ENCODE results near the gene FHDC1. TPM values are rescaled to one million over a fixed set of nuclear protein-coding genes. Genes with fewer than 3 reads are reported as not detected.

FHDC1 gene
- total RNA-seq, 4 donors from 2014 or later, result 25.6 to 65.1 (median 37.2) TPM

GRCh38 chr4:153027866-153028265, 91.7 kb downstream of the FHDC1 start:
- no peak for TF ChIP-seq POLR2A (IDR thresholded peaks at IDR 0.05)
- TF ChIP-seq, protein P1, sequence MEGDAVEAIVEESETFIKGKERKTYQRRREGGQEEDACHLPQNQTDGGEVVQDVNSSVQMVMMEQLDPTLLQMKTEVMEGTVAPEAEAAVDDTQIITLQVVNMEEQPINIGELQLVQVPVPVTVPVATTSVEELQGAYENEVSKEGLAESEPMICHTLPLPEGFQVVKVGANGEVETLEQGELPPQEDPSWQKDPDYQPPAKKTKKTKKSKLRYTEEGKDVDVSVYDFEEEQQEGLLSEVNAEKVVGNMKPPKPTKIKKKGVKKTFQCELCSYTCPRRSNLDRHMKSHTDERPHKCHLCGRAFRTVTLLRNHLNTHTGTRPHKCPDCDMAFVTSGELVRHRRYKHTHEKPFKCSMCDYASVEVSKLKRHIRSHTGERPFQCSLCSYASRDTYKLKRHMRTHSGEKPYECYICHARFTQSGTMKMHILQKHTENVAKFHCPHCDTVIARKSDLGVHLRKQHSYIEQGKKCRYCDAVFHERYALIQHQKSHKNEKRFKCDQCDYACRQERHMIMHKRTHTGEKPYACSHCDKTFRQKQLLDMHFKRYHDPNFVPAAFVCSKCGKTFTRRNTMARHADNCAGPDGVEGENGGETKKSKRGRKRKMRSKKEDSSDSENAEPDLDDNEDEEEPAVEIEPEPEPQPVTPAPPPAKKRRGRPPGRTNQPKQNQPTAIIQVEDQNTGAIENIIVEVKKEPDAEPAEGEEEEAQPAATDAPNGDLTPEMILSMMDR (IDR thresholded peaks at IDR 0.05), result no peak
- DNase-seq (ENCODE audit: low spot score in 2 of 2), result no peak
- H3K4me3 ChIP-seq (ENCODE audit: low read depth, poor library complexity, severe bottlenecking), result no peak overlapping the region
- intact Hi-C loops (cut with DNase I; ENCODE audit: low total_unique reads), result no loop called here
- WGBS, 2 donors, result 56 to 60% methylated on average over 3 of the region's 3 CpGs

DNA sequence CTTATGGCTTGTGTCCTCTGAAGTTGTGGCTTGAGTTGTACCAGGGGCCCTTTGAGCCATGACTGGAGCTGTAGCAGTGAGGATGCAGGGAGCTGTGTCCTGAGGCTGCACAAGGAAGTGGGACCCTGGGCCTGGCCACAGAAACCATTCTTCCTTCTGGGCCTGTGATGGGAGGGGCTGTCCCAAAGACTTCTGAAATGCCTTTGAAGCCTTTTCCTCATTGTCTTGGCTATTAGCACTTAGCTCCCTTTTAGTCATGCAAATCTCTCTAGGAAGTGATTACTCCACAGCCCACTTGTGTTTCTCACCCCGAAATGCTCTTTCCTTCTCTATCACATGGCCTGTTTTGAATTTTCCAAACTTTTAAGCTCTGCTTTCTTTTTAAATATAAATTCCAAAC, 92.4 kb downstream of the FHDC1 start:
- WGBS, 2 donors, result 57 to 74% methylated on average over 1 of the region's 1 CpG

More for the DNA sequence above, 92.4 kb downstream of the FHDC1 start:
- H3K4me3 ChIP-seq (ENCODE audit: low read depth, poor library complexity, severe bottlenecking), result no peak overlapping the region
- intact Hi-C loops (cut with DNase I; ENCODE audit: low total_unique reads), result no loop called here
- DNase-seq (ENCODE audit: low spot score in 2 of 2), result no peak
- no peak for TF ChIP-seq POLR2A (IDR thresholded peaks at IDR 0.05)
- TF ChIP-seq, protein P1 (IDR thresholded peaks at IDR 0.05), result no peak

Other genes starting within 250 kb of the FHDC1 start
- gene TIGD4, start 156.6 kb upstream of the FHDC1 start, total RNA-seq, result under 1 TPM in 3 of 4 donors, not detected in 1; 0.10 to 0.36 (median 0.27) TPM
- gene ARFIP1, start 156.4 kb upstream of the FHDC1 start, total RNA-seq, result 10 to 100 TPM; 21.3 to 36.1 (median 33.2) TPM